GM12864 (cell line): Measurements from ENCODE around the gene DAG1.
"Not testable (repeated sequence)": the region's sequence is repeated elsewhere in the genome, so short reads cannot be mapped to it uniquely, and the experiment has no call there.

Source experiments
- DNase-seq: peaks from one replicate; pipeline ENCODE4 v3.0.0-alpha.2; 2011; ENCODE audit warnings: low read depth
- H3K4me3 ChIP-seq: 2 replicates; pipeline ENCODE4 v1.5.1; 2011; ENCODE audit warnings: mild to moderate bottlenecking, low read depth, low read length, control low read depth
- TF ChIP-seq, protein P1 (sequence below): IDR thresholded peaks from 2 replicates; pipeline ENCODE4 v1.5.1; 2011; ENCODE audit warnings: low read depth, mild to moderate bottlenecking, moderate library complexity, low read length, control low read depth, inconsistent platforms; ENCODE audit errors: missing control alignments

DAG1 gene

DNA sequence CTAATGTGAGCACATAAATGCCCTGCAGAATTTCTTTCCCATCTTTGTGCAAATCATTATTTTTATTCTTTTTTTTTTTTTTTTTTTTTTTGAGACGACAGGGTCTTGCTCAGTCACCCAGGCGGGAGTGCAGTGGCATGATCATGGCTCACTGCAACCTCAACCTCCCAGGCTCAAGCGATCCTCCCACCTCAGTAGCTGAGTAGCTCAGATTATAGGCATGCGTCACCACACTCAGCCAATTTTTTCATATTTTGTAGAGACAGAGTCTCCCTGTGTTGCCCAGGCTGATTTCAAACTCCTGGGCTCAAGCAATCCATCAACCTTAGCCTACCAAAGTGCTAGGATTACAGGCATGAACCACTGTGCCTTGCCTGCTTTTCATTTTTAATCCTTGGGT is 22.9 kb downstream of the DAG1 start:
- no peak overlapping the region for H3K4me3 ChIP-seq
- DNase-seq, result no peak
- TF ChIP-seq, protein P1, sequence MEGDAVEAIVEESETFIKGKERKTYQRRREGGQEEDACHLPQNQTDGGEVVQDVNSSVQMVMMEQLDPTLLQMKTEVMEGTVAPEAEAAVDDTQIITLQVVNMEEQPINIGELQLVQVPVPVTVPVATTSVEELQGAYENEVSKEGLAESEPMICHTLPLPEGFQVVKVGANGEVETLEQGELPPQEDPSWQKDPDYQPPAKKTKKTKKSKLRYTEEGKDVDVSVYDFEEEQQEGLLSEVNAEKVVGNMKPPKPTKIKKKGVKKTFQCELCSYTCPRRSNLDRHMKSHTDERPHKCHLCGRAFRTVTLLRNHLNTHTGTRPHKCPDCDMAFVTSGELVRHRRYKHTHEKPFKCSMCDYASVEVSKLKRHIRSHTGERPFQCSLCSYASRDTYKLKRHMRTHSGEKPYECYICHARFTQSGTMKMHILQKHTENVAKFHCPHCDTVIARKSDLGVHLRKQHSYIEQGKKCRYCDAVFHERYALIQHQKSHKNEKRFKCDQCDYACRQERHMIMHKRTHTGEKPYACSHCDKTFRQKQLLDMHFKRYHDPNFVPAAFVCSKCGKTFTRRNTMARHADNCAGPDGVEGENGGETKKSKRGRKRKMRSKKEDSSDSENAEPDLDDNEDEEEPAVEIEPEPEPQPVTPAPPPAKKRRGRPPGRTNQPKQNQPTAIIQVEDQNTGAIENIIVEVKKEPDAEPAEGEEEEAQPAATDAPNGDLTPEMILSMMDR, result no peak

DNA sequence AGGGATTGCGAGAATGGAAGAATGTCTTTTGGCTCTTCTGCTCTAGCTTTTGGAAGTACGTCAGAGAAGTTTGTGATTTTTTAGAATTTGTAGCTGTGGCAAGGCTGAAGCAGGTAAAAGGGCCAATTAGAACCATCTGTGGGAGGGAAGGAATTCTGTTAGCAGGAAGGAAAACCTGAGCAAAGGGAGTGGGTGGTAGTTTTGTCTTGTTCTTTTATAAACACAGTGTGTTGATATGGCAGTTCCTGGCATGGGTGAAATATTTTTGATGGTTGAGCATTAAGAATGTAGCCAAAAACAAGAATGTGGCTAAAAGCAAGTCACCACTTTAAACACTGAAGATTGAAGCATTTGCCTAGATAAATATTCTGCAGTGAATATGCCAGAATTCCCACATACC is 23.8 kb downstream of the DAG1 start:
- H3K4me3 ChIP-seq, result no peak overlapping the region
- TF ChIP-seq, protein P1, result no peak
- no peak for DNase-seq

DNA sequence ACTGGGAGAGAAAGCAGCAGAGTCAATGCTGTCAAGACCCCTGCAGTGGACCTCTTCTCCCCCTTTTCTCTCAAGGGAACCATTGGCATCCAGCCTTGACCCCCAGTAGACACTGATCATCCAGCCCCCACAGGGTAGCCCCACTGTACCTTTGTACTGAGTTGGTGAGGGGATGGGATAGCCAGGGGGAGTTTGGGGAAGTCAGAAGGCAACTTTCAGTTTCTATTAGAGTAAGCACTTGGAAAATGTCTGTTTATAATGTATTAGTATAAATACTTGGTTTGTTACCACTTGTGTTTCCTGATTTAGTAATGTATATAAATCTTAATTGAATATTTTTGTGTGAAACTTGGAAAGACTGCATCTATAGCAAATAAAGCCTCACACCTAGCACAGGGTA is 25.0 kb downstream of the DAG1 start:
- DNase-seq, result no peak
- TF ChIP-seq, protein P1, result no peak
- no peak overlapping the region for H3K4me3 ChIP-seq

DNA sequence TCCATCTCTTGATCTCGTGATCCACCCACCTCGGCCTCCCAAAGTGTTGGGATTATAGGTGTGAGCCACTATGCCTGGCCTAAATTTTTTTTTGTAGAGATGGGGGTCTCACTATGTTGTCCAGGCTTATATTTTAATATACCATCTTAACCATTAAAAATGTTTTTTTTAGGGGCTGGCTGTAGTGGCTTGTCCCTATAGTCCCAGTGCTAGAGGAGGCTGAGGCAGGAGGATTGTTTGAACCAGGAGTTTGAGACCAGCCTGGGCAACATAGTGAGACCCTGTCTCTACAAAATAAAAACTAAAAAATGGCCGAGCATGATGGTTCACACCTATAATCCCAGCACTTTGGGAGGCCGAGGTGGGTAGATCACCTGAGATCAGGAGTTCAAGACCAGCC is 26.8 kb downstream of the DAG1 start:
- not testable (repeated sequence) for H3K4me3 ChIP-seq, DNase-seq

DNA sequence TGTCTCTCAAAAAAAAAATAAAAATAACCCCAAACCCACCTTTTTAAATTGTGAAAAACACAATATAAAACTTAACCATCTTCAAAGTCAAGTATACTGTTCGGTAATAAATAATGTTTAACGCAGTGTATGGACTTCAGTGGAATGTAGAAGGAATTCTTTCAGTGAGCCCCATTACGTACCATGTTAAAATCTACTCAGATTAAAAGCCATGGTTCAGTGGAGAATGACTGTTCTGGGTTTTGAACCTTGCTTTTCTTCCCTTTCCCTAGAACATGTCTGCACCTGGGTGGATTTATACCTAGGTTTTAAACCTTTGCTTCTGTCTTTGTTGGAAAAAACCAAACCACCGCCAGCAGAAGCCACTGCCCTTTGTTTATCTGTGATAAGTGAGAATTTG is 27.5 kb downstream of the DAG1 start:
- TF ChIP-seq, protein P1, result no peak
- no peak for DNase-seq
- no peak overlapping the region for H3K4me3 ChIP-seq

DNA sequence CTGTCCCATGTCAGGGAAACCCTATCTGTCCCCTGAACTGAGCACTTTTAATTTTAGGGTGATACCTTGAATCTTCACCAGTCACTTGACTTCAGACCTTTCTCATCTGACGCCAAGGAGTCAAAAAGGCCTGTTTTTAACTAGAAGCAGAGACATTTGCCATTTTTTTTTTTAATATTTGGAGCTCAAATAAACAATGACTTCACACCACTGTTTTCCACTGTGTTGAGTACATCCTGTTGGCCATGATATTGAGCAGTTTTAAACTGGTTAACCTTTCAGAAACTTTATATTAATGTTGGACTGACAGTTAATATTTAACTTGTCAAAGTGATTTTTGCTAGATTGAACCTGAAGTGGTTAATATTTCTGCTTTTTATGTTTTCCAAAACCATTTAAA is 28.2 kb downstream of the DAG1 start:
- TF ChIP-seq, protein P1, result no peak
- no peak for DNase-seq
- no peak overlapping the region for H3K4me3 ChIP-seq

DNA sequence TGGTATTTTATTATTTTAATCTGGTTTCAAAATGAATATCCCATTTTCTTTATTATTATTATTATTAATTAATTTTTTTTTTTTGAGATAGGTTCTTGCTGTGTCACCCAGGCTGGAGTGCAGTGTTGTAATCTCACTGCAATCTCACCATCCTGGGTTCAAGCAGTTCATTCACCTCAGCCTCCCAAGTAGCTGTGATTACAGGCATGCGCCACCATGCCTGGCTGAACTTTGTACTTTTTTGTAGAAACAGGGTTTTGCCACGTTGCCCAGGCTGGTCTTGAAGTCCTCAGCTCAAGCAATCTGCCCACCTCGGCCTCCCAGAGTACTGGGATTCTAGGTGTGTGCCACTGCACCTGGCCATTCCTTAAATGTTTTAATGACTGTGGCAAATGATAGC is 28.6 kb downstream of the DAG1 start:
- no peak for DNase-seq
- no peak overlapping the region for H3K4me3 ChIP-seq
- TF ChIP-seq, protein P1, result no peak
